ENCODE data around the gene POU3F1. TPM values are rescaled to one million over a fixed set of nuclear protein-coding genes. Genes with fewer than 3 reads are reported as not detected.

POU3F1 gene
- total RNA-seq, 2 experiments from 2014 or later, result not detected

DNA sequence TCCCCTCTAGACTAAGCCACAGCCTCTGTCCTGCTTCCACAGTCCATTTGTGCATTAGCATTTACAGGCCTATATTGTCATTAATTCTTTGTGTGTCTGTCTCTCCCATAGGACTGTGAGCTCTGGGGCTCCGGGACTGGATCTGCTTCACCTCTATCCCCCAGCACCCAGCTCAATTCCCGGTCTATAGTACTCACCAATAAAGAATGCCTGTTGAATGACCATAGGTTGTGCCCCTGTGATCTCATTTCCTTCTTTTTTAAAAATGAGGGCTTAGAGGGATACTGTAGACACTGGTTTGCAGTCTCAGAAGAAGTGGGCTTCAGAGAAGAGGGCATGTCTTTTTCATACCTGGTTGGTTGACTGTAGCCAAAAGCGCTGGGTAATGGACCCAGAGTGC lies 8.8 kb upstream of the POU3F1 start:
- Mint-ChIP-seq H3K27me3 (ENCODE audit: low read depth) (peaks cover 13% of the 10 kb centered on the region), H3K4me1 (ENCODE audit: low read depth) (peaks cover 5% of the 10 kb centered on the region), H3K36me3 (ENCODE audit: low read depth) (no peaks in the 10 kb centered on the region), H3K27ac (no peak overlapping the region), H3K4me3 (no peak overlapping the region), H3K9me3 (no peaks in the 10 kb centered on the region)
- intact Hi-C loops (cut with micrococcal nuclease), result no loop called here
- CTCF ChIA-PET, result no interaction called here
- DNase-seq, result no peak

DNA sequence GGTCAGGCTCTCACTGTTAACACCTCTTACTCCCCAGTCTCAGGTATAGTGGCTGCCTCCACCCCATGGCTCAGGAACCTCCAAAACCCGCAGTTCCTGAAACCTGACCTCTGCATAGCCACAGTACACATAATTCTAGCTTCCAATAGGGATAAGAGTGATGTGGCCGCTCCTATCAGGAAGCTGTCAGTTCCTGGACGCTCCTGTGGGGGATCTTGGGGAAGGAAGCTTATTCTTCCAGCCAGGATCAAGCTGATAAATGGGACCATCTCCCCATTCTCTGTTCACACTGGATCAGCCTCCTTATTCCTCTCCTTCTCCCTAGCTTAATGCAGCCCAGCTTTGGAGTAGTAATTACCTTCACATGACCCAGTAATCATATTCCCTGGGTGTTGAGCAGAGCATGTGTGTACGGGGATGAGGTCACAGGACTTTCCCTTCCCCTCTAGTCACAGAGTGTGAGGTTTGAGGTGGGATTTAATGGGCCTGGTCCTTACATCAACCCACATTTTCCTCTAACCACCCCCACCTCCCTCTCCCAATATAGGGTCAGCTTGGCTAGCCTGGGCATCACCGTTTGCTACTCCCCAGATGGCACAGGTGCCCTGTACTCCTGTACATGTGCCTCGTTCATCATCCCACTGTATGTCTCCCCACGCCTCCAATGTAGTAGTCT lies 7.0 kb upstream of the POU3F1 start:
- CTCF ChIA-PET, result interaction anchor here (1.1 kb wide), 1 partner anchor 18 kb away, joined by 3 read pairs; no protein-coding TSS in a partner anchor
- no peak overlapping the region for H3K4me3 Mint-ChIP-seq
- peaks cover 14% of the 10 kb centered on the region for H3K27me3 Mint-ChIP-seq (ENCODE audit: low read depth)
- no peak overlapping the region for H3K27ac Mint-ChIP-seq
- intact Hi-C loops (cut with micrococcal nuclease), result no loop called here
- H3K4me1 Mint-ChIP-seq (ENCODE audit: low read depth), result peaks cover 5% of the 10 kb centered on the region
- no peaks in the 10 kb centered on the region for H3K9me3 Mint-ChIP-seq
- no peak for DNase-seq
- no peaks in the 10 kb centered on the region for H3K36me3 Mint-ChIP-seq (ENCODE audit: low read depth)

DNA sequence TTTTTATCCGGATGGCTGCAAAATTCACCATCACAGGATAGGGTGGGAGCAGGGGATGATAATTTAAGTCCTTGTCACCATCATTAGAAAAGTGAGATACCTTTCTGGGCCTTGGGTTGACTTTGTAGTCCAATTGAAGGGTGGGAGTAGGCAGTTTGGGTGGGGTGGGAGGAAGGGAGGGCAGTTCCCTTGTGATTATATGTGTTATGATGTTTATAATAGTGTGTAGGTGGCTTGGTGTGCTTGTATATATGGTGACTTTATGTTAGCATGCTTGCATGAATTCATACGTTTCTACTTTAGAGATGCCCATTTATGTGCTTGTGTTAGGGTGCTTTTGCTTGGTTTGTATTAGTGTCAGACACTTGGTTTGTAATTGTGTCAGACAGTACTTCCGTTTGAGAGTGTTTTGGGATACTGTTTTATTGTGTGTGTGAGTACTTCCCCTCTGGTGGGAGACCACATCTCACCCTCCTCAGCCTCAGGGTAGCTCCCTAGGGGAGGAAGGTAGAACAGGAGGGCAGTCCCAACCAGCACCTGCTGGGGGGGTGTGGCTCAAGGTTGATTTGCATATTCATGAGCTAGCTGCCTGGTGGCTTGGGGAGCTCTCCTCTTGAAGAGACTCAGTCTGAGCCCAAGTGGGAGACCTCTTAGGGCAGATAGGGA lies 6.3 kb upstream of the POU3F1 start:
- H3K4me3 Mint-ChIP-seq, result no peak overlapping the region
- CTCF ChIA-PET, result interaction anchor here (1.1 kb wide), 1 partner anchor 26 kb away, joined by 3 read pairs; no protein-coding TSS in a partner anchor
- intact Hi-C loops (cut with micrococcal nuclease), result no loop called here
- H3K36me3 Mint-ChIP-seq (ENCODE audit: low read depth), result no peaks in the 10 kb centered on the region
- no peaks in the 10 kb centered on the region for H3K9me3 Mint-ChIP-seq
- no peak for DNase-seq
- H3K27me3 Mint-ChIP-seq (ENCODE audit: low read depth), result peaks cover 19% of the 10 kb centered on the region
- H3K4me1 Mint-ChIP-seq (ENCODE audit: low read depth), result peaks cover 5% of the 10 kb centered on the region
- H3K27ac Mint-ChIP-seq, result no peak overlapping the region

DNA sequence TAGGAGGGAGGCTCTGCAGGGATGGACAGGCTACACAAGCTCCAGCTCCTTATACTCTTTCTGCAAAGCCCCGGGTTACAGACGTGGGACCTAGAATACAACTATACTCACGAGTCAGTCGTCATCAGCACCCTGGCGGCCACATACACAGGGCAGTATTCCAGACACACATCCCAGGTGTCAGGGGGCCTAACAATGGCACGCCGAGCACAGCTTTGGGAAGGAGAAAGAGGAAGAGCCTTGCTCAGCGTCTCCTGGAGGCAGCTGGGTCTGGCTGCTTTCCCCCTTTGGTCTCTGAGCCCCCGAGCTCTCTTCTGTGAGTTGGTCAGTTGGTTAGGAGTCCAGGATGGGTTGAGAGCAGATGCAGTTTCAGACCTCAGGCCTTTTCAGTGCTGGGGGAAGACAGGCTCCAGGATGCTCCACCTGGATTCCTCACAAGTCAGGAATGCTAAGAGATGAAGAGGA lies 4.5 kb upstream of the POU3F1 start:
- H3K9me3 Mint-ChIP-seq, result no peaks in the 10 kb centered on the region
- H3K27ac Mint-ChIP-seq, result no peak overlapping the region
- DNase-seq, result no peak
- CTCF ChIA-PET, result no interaction called here
- H3K4me3 Mint-ChIP-seq, result no peak overlapping the region
- H3K27me3 Mint-ChIP-seq (ENCODE audit: low read depth), result peaks cover 23% of the 10 kb centered on the region
- intact Hi-C loops (cut with micrococcal nuclease), result no loop called here
- peaks cover 5% of the 10 kb centered on the region for H3K4me1 Mint-ChIP-seq (ENCODE audit: low read depth)
- H3K36me3 Mint-ChIP-seq (ENCODE audit: low read depth), result no peaks in the 10 kb centered on the region

DNA sequence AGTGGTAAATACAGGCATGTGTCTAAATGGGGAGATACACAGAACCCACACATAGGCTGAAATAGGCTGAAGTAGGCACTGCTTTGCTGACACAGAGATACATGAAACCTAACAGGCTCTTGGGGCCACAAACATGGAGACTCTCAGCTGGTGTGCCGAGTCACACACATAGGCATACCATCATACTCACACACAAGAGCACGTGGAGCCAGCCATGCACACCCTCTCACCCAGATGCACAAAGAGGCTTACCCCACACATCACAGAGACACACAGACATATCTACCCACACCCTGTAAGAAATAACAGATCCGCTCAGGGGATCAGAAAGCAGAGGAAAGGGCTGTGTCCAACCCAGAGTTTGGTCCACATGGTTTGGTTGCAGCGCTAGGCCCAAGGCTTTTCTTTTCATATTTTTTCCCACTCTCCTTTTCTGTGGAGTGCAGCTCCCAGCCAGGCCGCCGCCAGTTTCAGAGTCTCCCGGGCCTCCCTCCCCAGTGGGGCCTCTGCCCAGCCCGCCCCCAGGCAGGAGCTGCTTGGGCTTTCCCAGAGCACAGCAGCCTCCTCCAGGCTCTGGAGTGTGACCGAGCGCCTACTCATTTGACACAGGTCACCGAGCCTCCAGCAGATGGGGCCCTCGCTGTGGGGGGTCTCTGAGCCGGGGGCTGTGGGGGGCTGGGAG lies 3.9 kb upstream of the POU3F1 start:
- no peak overlapping the region for H3K27ac Mint-ChIP-seq
- CTCF ChIA-PET, result no interaction called here
- no peak overlapping the region for H3K4me3 Mint-ChIP-seq
- H3K9me3 Mint-ChIP-seq, result no peaks in the 10 kb centered on the region
- intact Hi-C loops (cut with micrococcal nuclease), result no loop called here
- no peaks in the 10 kb centered on the region for H3K36me3 Mint-ChIP-seq (ENCODE audit: low read depth)
- H3K27me3 Mint-ChIP-seq (ENCODE audit: low read depth), result peaks cover 24% of the 10 kb centered on the region
- no peak for DNase-seq
- H3K4me1 Mint-ChIP-seq (ENCODE audit: low read depth), result peaks cover 7% of the 10 kb centered on the region

DNA sequence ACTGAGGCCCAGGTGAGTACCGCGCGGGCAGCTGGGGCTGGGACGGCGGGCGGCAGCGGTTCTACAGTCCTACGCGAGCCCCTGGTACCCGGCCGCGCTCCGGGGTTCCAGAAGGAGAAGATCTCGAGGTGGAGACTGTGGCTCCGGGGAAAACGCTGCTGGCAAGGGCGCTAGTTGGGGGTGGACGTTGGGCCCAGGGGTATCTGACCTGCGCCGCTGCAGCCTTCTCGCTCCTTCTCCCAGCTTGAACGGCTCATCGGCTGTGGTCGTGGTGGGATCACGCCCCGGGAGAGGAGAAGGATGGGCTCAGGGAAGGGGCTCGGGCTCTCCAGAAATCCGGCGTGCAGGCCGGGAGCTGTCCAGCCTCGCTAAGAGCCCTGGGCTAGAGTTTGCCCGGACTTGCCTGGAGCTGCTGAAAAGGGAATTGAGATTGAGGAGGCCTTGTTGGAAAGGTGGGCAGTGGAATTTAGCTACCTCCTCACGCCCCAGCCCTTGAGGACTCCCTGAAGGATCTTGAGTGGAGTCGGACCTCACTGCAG lies 1.1 kb upstream of the POU3F1 start:
- no peaks in the 10 kb centered on the region for H3K9me3 Mint-ChIP-seq
- intact Hi-C loops (cut with micrococcal nuclease), result loop anchor here (2.0 kb wide), 1 partner anchor 17 kb away; no protein-coding TSS in a partner anchor
- H3K4me3 Mint-ChIP-seq, result peak overlapping the region; percentile 65
- peaks cover 10% of the 10 kb centered on the region for H3K4me1 Mint-ChIP-seq (ENCODE audit: low read depth)
- CTCF ChIA-PET, result interaction anchor here (1.1 to 1.6 kb wide), 2 partner anchors 18 to 20 kb away, joined by 8 read pairs; no protein-coding TSS in a partner anchor
- no peak for DNase-seq
- no peak overlapping the region for H3K27ac Mint-ChIP-seq
- no peaks in the 10 kb centered on the region for H3K36me3 Mint-ChIP-seq (ENCODE audit: low read depth)
- H3K27me3 Mint-ChIP-seq (ENCODE audit: low read depth), result peaks cover 38% of the 10 kb centered on the region

DNA sequence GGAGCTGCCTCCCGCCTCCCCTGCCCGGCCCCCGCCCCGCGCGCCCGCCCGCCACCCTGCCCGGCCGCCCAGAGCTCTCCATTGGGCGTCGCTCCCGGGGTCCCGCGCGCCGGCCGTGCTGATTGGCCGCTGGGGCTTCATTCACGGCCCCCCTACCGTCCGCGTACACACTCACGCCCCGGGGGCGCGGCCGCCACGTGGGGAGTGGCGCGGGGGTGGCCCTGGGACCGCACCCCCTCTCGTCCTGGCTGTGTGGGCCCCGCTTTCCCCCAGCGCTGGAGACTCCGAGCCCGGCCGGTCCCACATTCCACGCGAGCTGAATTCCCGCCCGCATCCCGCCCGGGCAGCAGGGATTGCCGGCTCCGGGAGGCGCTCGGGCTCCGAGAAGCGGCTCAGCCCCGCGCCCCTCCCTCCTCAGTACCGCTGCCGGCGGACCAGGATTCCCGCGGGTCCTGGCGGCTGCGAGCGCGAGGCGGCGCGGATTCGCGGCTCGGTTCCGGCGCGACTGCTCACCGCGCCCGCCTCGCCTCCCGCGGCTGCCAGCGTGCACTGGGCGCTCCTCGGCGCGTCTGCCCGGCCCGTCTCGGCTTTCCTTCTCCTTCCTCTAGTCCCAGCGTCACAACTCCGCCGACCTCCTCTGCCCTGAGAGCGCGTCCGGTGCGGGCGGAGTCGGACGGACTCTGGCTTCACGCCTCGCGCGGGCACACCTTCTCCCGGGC lies 450 bp upstream of the POU3F1 start:
- H3K9me3 Mint-ChIP-seq, result no peaks in the 10 kb centered on the region
- no peaks in the 10 kb centered on the region for H3K36me3 Mint-ChIP-seq (ENCODE audit: low read depth)
- intact Hi-C loops (cut with micrococcal nuclease), result loop anchor here (2.0 kb wide), 1 partner anchor 16 kb away; no protein-coding TSS in a partner anchor
- H3K27me3 Mint-ChIP-seq (ENCODE audit: low read depth), result peaks cover 43% of the 10 kb centered on the region
- peaks cover 9% of the 10 kb centered on the region for H3K4me1 Mint-ChIP-seq (ENCODE audit: low read depth)
- no peak for DNase-seq
- H3K4me3 Mint-ChIP-seq, result peak overlapping the region; percentile 65
- CTCF ChIA-PET, result interaction anchor here (1.6 kb wide), 1 partner anchor 20 kb away, joined by 8 read pairs; no protein-coding TSS in a partner anchor
- H3K27ac Mint-ChIP-seq, result no peak overlapping the region

DNA sequence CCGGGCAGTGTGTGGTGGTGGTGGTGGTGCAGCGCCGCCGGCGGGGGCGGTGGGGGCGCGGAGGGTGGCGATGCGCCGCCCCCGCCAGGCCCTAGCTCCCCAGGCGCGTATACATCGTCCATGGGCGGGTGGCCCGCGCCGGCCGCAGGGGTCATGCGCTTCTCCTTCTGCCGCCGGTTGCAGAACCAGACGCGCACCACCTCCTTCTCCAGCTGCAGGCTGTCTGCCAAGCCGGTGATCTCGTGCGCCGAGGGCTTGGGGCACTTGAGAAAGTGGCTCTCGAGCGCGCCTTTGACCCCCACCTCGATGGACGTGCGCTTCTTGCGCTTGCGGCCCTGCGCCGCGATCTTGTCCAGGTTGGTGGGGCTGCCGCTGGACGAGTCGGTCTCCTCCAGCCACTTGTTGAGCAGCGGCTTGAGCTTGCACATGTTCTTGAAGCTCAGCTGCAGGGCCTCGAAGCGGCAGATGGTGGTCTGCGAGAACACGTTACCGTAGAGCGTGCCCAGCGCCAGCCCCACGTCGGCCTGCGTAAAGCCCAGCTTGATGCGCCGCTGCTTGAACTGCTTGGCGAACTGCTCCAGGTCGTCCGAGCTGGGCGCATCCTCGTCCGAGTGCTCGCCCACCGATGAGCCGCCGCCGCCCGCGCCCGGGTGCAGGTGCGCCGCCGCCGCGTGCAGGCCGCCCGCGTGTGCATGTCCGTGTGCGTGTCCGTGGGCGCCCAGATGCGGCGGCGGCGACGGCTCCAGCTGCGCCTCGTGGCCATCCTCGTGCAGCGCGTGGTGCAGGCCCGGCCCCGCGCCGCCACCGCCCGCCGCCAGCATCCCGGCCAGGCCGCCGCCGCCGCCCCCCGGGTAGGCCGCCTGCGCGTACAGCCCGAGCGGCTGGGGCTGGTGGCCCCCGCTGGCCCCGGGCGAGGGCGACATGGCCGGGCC lies 926 bp downstream of the POU3F1 start:
- DNase-seq, result no peak
- Mint-ChIP-seq H3K36me3 (ENCODE audit: low read depth) (no peaks in the 10 kb centered on the region), H3K9me3 (no peaks in the 10 kb centered on the region), H3K27ac (no peak overlapping the region), H3K4me3 (peak overlapping the region; percentile 14), H3K27me3 (ENCODE audit: low read depth) (peaks cover 57% of the 10 kb centered on the region), H3K4me1 (ENCODE audit: low read depth) (peaks cover 9% of the 10 kb centered on the region)
- CTCF ChIA-PET, result interaction anchor here (0.7 kb wide), 1 partner anchor 12 kb away, joined by 3 read pairs; no protein-coding TSS in a partner anchor
- intact Hi-C loops (cut with micrococcal nuclease), result loop anchor here (2.0 kb wide), 1 partner anchor 15 kb away; no protein-coding TSS in a partner anchor

DNA sequence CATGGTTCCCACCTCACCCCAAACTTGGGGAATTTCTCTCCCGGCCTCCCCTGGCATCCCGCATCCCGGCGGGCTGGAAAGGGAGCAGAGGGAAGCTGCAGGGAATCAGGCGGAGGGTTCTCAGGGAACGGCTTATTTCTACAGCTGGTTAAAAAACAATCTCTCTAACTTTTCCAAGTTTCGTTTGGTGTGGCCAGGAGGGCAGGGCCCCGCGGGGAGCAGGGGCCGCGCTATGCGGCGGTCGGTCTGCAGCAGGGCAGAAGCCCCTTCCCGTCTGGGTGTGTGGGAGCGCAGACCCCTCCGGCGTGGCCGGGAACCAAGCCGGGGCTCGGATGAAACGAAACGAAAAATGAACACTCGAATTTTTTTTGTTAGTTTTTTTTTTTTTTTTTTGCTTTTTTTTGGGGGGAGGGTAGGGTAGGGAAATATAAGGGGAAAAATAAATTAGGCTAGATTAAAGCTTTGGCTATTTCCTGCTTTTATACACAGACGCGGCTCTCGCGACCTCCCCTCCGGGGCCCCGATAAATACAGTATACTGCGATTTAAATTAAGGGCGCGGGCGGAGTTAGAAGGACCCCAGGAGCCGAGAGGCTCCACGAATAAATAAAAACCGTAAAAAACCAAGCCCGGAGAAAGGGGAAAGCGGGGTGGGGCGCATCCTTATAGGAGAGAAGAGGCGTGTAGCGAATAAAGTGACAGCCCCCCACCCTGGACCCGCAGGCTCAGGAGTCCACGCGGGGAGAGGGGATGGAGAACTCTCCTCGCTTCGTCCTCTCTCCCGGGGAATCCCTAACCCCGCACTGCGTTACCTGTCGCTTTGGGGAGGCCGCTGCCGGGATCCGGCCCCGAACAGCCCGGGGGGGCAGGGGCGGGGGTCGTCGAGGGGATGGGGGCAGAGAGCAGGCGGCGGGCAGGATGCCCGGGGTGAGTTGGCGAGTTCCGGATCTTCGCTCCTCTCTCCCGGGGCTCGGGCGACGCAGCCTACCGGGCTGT lies 2.1 kb downstream of the POU3F1 start:
- CTCF ChIA-PET, result interaction anchor here (0.7 kb wide), 1 partner anchor 10 kb away, joined by 3 read pairs; no protein-coding TSS in a partner anchor
- Mint-ChIP-seq H3K27me3 (ENCODE audit: low read depth) (peaks cover 65% of the 10 kb centered on the region), H3K9me3 (no peaks in the 10 kb centered on the region), H3K36me3 (ENCODE audit: low read depth) (no peaks in the 10 kb centered on the region), H3K4me3 (peak overlapping the region; percentile 26), H3K4me1 (ENCODE audit: low read depth) (peaks cover 9% of the 10 kb centered on the region), H3K27ac (no peak overlapping the region)
- intact Hi-C loops (cut with micrococcal nuclease), result loop anchor here (5.0 kb wide), 1 partner anchor 778 kb away; no protein-coding TSS in a partner anchor
- no peak for DNase-seq
